Upper lobe of left lung (tissue), 4 donors: ENCODE measurements around the gene PCBP3.

Experiments used
- CTCF ChIP-seq, 6 experiments: fragments of 450-650 bp in 4 of 6; fragments of 200-600 bp in 2 of 6; sonication (generic) in 2 of 6; IDR thresholded peaks; one replicate each; pipeline ENCODE4 v1.5.1; 2016 to 2019; ENCODE audit warnings: antibody characterized with exemption in 6 of 6
- POLR2AphosphoS5 ChIP-seq, 2 donors: sonication (generic); formaldehyde crosslinking; IDR thresholded peaks; one replicate each; pipeline ENCODE4 v1.5.1; 2017; ENCODE audit warnings: antibody characterized with exemption in 2 of 2

DNA sequence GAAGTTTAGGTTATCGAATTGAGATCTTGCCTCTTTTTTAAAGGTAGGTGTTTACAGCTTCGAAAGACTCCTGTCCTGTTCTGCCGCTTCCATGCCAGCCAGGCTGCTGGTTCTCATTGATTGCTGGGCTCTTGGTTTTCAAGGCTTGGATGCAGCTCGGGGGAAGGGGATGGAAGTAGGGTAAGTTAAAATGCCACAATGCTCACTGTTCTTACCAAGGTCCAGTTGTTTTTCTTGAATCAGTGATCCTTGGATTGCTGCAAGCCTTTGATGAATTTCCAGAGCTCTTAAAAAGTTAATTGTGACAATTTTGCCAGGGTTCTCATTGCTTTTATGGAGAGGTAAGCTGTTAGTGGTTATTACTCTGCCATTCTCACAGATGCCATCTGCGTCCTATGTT, 74.9 kb downstream of the PCBP3 start:
- TF ChIP-seq CTCF (IDR thresholded peaks at IDR 0.05) (no peak), POLR2AphosphoS5 (IDR thresholded peaks at IDR 0.05) (no peak)
